IMR-90 (cell line): ENCODE measurements around the gene RUBCN.
"Not testable (repeated sequence)": the region's sequence is repeated elsewhere in the genome, so short reads cannot be mapped to it uniquely, and the experiment has no call there.

Source experiments
- BHLHE40 ChIP-seq: fragments of 150-350 bp; IDR thresholded peaks from 2 replicates; pipeline ENCODE4 v1.6.1; 2016; ENCODE audit warnings: mild to moderate bottlenecking, low read depth, low read length
- CHD1 ChIP-seq: IDR thresholded peaks from 2 replicates; pipeline ENCODE4 v1.6.1; 2012; ENCODE audit warnings: low read depth, low read length, improper control_type of control experiment
- CTCF ChIP-seq: conservative IDR thresholded peaks from 2 replicates; pipeline ENCODE4 v1.5.1; 2012; ENCODE audit warnings: mild to moderate bottlenecking, low read depth, low read length, improper control_type of control experiment
- FOS ChIP-seq: fragments of 150-350 bp; IDR thresholded peaks from 2 replicates; pipeline ENCODE4 v1.6.1; 2016; ENCODE audit warnings: low read depth, low read length
- POLR2A ChIP-seq: IDR thresholded peaks from 2 replicates; pipeline ENCODE4 v1.6.1; 2012; ENCODE audit warnings: mild to moderate bottlenecking, low read depth, low read length
- RAD21 ChIP-seq: IDR thresholded peaks from 2 replicates; pipeline ENCODE4 v1.6.1; 2012; ENCODE audit warnings: low read length, improper control_type of control experiment
- RCOR1 ChIP-seq: IDR thresholded peaks from 2 replicates; pipeline ENCODE4 v1.6.1; 2012; ENCODE audit warnings: mild to moderate bottlenecking, low read length, improper control_type of control experiment; ENCODE audit not compliant: insufficient replicate concordance
- RFX5 ChIP-seq: IDR thresholded peaks from 2 replicates; pipeline ENCODE4 v1.8.0; 2012; ENCODE audit warnings: low read depth, mild to moderate bottlenecking, low read length, moderate library complexity
- SMC3 ChIP-seq: fragments of 150-350 bp; IDR thresholded peaks from 2 replicates; pipeline ENCODE4 v1.6.1; 2016; ENCODE audit warnings: low read depth, mild to moderate bottlenecking, antibody characterized with exemption, low read length, moderate library complexity

GRCh38 chr3:197658706-197659105, 78.0 kb downstream of the RUBCN start:
- TF ChIP-seq CTCF, RCOR1, RAD21, RFX5, FOS, POLR2A, CHD1, BHLHE40, SMC3: not testable (repeated sequence)
